ENCODE data around the gene DQX1. TPM values are rescaled to one million over a fixed set of nuclear protein-coding genes. Genes with fewer than 3 reads are reported as not detected.

The DQX1 gene
- total and polyA plus RNA-seq, 2 experiments from 2014 or later = 0.32 to 0.52 TPM

GRCh38 chr2:74556831-74557370 lies 30.9 kb upstream of the DQX1 start:
- peaks cover 21% of the 10 kb centered on the region for H3K4me1 Mint-ChIP-seq

More at GRCh38 chr2:74556831-74557370, 30.9 kb upstream of the DQX1 start:
- Histone ChIP-seq H3K9me2 (ENCODE audit: insufficient read depth) (no peaks in the 10 kb centered on the region), H3K27me3 (ENCODE audit: insufficient read depth) (peaks cover 73% of the 10 kb centered on the region), H3K4me2 (no peak overlapping the region), H3F3A (replicated peaks; ENCODE audit: low read depth) (no peaks in the 10 kb centered on the region; the same call in 1 of the 2 replicates), H3K79me2 (replicated peaks; ENCODE audit: insufficient read depth) (no peaks in the 10 kb centered on the region), H4K20me1 (replicated peaks; ENCODE audit: insufficient read depth) (no peaks in the 10 kb centered on the region), H3K36me3 (ENCODE audit: insufficient read depth) (no peaks in the 10 kb centered on the region), H2AFZ (no peak overlapping the region), H3K4me1 (ENCODE audit: insufficient read depth) (peaks cover 22% of the 10 kb centered on the region), H3K4me3 (no peak overlapping the region), H3K27ac (ENCODE audit: low read depth) (no peak overlapping the region)
- DNase-seq (ENCODE audit: low spot score) = no peak
- ATAC-seq = no peak
- TF ChIP-seq ETS1 (IDR thresholded peaks at IDR 0.05) (no peak), EZH2phosphoT487 (IDR thresholded peaks at IDR 0.05; ENCODE audit: unreplicated experiment) (no peak), NANOG (IDR thresholded peaks at IDR 0.05; ENCODE audit: borderline replicate concordance) (no peak), CREB1 (CRISPR knock-in tag; IDR thresholded peaks at IDR 0.05; ENCODE audit: low read depth) (no peak), ZNF114 (CRISPR knock-in tag; IDR thresholded peaks at IDR 0.05) (no peak), JUNB (IDR thresholded peaks at IDR 0.05; ENCODE audit: unreplicated experiment) (no peak), ZNF331 (CRISPR knock-in tag; IDR thresholded peaks at IDR 0.05; ENCODE audit: low read depth) (no peak), EZH2 (IDR thresholded peaks at IDR 0.05; ENCODE audit: low read depth, unreplicated experiment) (no peak)
- TF ChIP-seq, protein P1, sequence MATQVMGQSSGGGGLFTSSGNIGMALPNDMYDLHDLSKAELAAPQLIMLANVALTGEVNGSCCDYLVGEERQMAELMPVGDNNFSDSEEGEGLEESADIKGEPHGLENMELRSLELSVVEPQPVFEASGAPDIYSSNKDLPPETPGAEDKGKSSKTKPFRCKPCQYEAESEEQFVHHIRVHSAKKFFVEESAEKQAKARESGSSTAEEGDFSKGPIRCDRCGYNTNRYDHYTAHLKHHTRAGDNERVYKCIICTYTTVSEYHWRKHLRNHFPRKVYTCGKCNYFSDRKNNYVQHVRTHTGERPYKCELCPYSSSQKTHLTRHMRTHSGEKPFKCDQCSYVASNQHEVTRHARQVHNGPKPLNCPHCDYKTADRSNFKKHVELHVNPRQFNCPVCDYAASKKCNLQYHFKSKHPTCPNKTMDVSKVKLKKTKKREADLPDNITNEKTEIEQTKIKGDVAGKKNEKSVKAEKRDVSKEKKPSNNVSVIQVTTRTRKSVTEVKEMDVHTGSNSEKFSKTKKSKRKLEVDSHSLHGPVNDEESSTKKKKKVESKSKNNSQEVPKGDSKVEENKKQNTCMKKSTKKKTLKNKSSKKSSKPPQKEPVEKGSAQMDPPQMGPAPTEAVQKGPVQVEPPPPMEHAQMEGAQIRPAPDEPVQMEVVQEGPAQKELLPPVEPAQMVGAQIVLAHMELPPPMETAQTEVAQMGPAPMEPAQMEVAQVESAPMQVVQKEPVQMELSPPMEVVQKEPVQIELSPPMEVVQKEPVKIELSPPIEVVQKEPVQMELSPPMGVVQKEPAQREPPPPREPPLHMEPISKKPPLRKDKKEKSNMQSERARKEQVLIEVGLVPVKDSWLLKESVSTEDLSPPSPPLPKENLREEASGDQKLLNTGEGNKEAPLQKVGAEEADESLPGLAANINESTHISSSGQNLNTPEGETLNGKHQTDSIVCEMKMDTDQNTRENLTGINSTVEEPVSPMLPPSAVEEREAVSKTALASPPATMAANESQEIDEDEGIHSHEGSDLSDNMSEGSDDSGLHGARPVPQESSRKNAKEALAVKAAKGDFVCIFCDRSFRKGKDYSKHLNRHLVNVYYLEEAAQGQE (IDR thresholded peaks at IDR 0.05; ENCODE audit: unreplicated experiment) = no peak
- TF ChIP-seq, protein P2, sequence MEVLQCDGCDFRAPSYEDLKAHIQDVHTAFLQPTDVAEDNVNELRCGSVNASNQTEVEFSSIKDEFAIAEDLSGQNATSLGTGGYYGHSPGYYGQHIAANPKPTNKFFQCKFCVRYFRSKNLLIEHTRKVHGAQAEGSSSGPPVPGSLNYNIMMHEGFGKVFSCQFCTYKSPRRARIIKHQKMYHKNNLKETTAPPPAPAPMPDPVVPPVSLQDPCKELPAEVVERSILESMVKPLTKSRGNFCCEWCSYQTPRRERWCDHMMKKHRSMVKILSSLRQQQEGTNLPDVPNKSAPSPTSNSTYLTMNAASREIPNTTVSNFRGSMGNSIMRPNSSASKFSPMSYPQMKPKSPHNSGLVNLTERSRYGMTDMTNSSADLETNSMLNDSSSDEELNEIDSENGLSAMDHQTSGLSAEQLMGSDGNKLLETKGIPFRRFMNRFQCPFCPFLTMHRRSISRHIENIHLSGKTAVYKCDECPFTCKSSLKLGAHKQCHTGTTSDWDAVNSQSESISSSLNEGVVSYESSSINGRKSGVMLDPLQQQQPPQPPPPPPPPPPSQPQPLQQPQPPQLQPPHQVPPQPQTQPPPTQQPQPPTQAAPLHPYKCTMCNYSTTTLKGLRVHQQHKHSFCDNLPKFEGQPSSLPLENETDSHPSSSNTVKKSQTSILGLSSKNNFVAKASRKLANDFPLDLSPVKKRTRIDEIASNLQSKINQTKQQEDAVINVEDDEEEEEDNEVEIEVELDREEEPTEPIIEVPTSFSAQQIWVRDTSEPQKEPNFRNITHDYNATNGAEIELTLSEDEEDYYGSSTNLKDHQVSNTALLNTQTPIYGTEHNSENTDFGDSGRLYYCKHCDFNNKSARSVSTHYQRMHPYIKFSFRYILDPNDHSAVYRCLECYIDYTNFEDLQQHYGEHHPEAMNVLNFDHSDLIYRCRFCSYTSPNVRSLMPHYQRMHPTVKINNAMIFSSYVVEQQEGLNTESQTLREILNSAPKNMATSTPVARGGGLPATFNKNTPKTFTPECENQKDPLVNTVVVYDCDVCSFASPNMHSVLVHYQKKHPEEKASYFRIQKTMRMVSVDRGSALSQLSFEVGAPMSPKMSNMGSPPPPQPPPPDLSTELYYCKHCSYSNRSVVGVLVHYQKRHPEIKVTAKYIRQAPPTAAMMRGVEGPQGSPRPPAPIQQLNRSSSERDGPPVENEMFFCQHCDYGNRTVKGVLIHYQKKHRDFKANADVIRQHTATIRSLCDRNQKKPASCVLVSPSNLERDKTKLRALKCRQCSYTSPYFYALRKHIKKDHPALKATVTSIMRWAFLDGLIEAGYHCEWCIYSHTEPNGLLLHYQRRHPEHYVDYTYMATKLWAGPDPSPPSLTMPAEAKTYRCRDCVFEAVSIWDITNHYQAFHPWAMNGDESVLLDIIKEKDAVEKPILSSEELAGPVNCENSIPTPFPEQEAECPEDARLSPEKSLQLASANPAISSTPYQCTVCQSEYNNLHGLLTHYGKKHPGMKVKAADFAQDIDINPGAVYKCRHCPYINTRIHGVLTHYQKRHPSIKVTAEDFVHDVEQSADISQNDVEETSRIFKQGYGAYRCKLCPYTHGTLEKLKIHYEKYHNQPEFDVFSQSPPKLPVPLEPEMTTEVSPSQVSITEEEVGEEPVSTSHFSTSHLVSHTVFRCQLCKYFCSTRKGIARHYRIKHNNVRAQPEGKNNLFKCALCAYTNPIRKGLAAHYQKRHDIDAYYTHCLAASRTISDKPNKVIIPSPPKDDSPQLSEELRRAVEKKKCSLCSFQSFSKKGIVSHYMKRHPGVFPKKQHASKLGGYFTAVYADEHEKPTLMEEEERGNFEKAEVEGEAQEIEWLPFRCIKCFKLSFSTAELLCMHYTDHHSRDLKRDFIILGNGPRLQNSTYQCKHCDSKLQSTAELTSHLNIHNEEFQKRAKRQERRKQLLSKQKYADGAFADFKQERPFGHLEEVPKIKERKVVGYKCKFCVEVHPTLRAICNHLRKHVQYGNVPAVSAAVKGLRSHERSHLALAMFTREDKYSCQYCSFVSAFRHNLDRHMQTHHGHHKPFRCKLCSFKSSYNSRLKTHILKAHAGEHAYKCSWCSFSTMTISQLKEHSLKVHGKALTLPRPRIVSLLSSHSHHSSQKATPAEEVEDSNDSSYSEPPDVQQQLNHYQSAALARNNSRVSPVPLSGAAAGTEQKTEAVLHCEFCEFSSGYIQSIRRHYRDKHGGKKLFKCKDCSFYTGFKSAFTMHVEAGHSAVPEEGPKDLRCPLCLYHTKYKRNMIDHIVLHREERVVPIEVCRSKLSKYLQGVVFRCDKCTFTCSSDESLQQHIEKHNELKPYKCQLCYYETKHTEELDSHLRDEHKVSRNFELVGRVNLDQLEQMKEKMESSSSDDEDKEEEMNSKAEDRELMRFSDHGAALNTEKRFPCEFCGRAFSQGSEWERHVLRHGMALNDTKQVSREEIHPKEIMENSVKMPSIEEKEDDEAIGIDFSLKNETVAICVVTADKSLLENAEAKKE (CRISPR knock-in tag; IDR thresholded peaks at IDR 0.05) = no peak
- TF ChIP-seq, protein P3, sequence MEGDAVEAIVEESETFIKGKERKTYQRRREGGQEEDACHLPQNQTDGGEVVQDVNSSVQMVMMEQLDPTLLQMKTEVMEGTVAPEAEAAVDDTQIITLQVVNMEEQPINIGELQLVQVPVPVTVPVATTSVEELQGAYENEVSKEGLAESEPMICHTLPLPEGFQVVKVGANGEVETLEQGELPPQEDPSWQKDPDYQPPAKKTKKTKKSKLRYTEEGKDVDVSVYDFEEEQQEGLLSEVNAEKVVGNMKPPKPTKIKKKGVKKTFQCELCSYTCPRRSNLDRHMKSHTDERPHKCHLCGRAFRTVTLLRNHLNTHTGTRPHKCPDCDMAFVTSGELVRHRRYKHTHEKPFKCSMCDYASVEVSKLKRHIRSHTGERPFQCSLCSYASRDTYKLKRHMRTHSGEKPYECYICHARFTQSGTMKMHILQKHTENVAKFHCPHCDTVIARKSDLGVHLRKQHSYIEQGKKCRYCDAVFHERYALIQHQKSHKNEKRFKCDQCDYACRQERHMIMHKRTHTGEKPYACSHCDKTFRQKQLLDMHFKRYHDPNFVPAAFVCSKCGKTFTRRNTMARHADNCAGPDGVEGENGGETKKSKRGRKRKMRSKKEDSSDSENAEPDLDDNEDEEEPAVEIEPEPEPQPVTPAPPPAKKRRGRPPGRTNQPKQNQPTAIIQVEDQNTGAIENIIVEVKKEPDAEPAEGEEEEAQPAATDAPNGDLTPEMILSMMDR (conservative IDR thresholded peaks at IDR 0.05; ENCODE audit: low read depth in 2 of 2) = no peak
- peaks cover 64% of the 10 kb centered on the region for H3K27me3 Mint-ChIP-seq (ENCODE audit: insufficient read depth, low read depth, poor library complexity)
- no peaks in the 10 kb centered on the region for H3K9me3 Mint-ChIP-seq
- no peak overlapping the region for H3K27ac Mint-ChIP-seq
- H3K36me3 Mint-ChIP-seq (ENCODE audit: low read depth) = no peaks in the 10 kb centered on the region; the same call in 2 of the 3 replicates
- H3K4me3 Mint-ChIP-seq = no peak overlapping the region

Measured in GM23338 (cell line).